ENCODE results near the gene ATP8A2.

The ATP8A2 gene

DNA sequence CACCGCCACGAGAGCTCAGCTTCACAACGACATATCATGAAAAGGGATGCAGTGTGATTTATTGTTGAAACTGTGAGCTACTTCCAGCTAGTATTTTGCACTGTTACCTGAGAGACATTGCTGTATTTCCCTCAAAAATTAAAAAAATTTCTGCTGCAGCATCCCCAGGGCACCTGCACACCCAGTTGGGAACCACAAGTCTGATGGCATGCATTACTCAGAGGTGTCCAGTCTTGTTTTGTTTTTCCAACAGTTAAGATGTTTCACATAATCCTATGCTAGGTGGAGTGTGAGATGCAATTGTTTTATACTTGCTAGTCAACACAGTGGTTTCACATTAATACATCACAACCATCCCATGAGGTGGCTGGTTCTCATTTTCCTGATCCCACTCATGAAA is 394.8 kb downstream of the ATP8A2 start:
- in situ Hi-C loops (cut with HindIII; ENCODE audit: low sequenced_read_pairs) = no loop called here
- DNase-seq (ENCODE audit: low read depth, low spot score) = no peak
- no peak overlapping the region for H3K4me3 ChIP-seq (ENCODE audit: low read depth, low read length)
- no peak for TF ChIP-seq CTCF (IDR thresholded peaks at IDR 0.05; ENCODE audit: low read depth, low read length)

- no peak overlapping the region for H3K4me3 ChIP-seq (ENCODE audit: low read depth, low read length)
- DNase-seq (ENCODE audit: low read depth, low spot score) = no peak
- in situ Hi-C loops (cut with HindIII; ENCODE audit: low sequenced_read_pairs) = no loop called here
- TF ChIP-seq CTCF (IDR thresholded peaks at IDR 0.05; ENCODE audit: low read depth, low read length) = no peak
Measured at GRCh38 chr13:25766991-25767390, 395.2 kb downstream of the ATP8A2 start.

- TF ChIP-seq CTCF (IDR thresholded peaks at IDR 0.05; ENCODE audit: low read depth, low read length) = no peak
- H3K4me3 ChIP-seq (ENCODE audit: low read depth, low read length) = no peak overlapping the region
- DNase-seq (ENCODE audit: low read depth, low spot score) = no peak
- in situ Hi-C loops (cut with HindIII; ENCODE audit: low sequenced_read_pairs) = no loop called here
Measured at GRCh38 chr13:25768376-25768775, 396.6 kb downstream of the ATP8A2 start.

DNA sequence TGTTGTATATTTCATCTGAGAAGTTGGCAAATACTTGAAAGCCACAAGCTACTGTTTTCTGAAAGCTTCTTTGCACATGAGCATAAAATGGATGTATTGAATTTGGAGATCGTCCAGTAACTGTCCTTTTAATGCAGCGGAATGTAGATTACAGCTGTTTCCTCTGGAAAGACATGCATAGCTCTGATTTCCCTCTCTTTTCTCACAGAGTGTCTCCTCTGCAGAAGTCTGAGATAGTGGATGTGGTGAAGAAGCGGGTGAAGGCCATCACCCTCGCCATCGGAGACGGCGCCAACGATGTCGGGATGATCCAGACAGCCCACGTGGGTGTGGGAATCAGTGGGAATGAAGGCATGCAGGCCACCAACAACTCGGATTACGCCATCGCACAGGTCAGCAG is 397.1 kb downstream of the ATP8A2 start:
- TF ChIP-seq CTCF (IDR thresholded peaks at IDR 0.05; ENCODE audit: low read depth, low read length) = no peak
- H3K4me3 ChIP-seq (ENCODE audit: low read depth, low read length) = no peak overlapping the region
- in situ Hi-C loops (cut with HindIII; ENCODE audit: low sequenced_read_pairs) = no loop called here
- peak; percentile 74 for DNase-seq (ENCODE audit: low read depth, low spot score)

GRCh38 chr13:25770601-25771000 is 398.8 kb downstream of the ATP8A2 start:
- in situ Hi-C loops (cut with HindIII; ENCODE audit: low sequenced_read_pairs) = no loop called here
- no peak for TF ChIP-seq CTCF (IDR thresholded peaks at IDR 0.05; ENCODE audit: low read depth, low read length)
- H3K4me3 ChIP-seq (ENCODE audit: low read depth, low read length) = no peak overlapping the region
- DNase-seq (ENCODE audit: low read depth, low spot score) = no peak

DNA sequence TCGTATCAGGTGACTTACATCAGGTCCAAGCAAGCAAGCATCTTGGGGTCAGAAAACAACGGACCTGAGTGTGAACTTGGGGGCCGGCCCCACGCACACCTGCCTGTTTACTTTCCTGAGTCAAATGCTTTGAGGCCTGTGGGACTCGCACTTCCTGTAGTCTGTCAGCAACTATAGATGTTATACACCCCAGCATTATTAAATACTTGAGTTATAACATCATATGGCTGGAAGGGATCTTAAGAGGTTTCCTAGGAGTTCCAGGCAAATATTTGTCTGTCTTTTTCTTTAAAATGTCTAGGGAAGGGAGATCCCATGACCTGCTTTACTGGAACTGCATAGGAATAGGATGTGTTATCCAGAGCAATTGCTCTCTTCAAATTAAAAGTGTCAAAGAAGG is 399.4 kb downstream of the ATP8A2 start:
- peak; percentile 59 for DNase-seq (ENCODE audit: low read depth, low spot score)
- in situ Hi-C loops (cut with HindIII; ENCODE audit: low sequenced_read_pairs) = no loop called here
- TF ChIP-seq CTCF (IDR thresholded peaks at IDR 0.05; ENCODE audit: low read depth, low read length) = no peak
- H3K4me3 ChIP-seq (ENCODE audit: low read depth, low read length) = no peak overlapping the region
